HG03460 (cell line): ENCODE data around the gene RPS2.
A peak's percentile ranks its signal among the peaks of the same experiment; 100 is the strongest.
"Not testable (repeated sequence)": the region's sequence is repeated elsewhere in the genome, so short reads cannot be mapped to it uniquely, and the experiment has no call there.

Experiments
- ATAC-seq: cut with Tn5 transposase; IDR thresholded peaks from one replicate; pipeline ENCODE4 v1.9.1; 2021; ENCODE audit not compliant: unreplicated experiment

RPS2 gene

GRCh38 chr16:1965396-1966001 lies 873 bp upstream of the RPS2 start:
- ATAC-seq, result no peak

DNA sequence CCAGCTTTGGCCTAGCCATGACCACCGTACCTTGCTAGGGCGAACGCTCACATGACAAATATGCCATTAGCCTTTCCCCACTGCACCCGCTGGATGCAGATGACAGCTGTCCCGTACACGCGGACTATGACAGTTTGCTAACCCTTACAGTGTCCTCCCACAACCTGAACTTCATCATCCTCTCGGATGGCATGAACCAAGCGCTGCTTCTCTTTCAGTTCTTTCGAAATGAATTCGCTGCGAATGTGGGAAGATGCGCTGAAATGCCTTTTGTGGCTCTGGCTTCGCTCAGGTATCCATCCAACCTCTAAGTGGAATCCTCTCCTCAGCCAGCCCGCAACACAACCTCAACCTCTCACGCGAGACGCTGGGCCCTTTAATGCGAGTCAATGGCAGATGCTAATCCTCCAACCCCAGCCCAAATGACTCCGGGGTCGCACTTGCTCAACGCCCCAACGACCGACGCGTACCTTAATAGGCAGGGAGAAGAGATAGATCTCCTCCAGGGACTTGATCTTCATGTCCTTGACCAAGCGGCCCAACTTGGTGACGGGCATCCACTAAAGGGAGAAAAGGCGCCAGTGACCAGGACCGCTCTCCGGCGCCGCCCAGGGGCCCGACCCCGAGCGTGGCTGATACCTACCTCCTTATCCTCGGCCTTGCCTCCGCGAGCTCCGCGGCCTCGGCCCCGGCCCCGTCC lies 670 bp downstream of the RPS2 start:
- peak; percentile 3 for ATAC-seq

GRCh38 chr16:1962161-1963153 lies 2.2 kb downstream of the RPS2 start:
- not testable (repeated sequence) for ATAC-seq

DNA sequence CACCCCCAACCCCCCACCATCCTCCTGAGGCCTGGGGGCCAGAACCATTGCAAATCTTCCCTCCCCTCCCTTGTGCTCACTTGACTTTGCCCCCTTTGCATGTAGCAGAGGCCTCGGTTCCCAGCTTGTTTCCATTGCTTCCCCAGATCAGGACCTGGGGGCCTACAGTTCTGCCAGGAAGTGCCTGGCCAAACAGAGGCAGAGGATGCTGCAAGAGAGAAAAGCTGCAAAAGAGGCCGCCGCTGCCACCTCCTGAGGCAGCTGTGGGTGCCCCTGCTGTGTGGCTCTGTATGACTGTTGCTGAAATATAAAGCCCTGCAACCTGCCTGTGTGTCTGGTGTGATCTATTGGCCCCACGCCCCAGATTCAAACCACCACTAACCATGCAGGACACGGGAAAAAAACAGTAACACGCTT lies 3.0 kb downstream of the RPS2 start:
- no peak for ATAC-seq

DNA sequence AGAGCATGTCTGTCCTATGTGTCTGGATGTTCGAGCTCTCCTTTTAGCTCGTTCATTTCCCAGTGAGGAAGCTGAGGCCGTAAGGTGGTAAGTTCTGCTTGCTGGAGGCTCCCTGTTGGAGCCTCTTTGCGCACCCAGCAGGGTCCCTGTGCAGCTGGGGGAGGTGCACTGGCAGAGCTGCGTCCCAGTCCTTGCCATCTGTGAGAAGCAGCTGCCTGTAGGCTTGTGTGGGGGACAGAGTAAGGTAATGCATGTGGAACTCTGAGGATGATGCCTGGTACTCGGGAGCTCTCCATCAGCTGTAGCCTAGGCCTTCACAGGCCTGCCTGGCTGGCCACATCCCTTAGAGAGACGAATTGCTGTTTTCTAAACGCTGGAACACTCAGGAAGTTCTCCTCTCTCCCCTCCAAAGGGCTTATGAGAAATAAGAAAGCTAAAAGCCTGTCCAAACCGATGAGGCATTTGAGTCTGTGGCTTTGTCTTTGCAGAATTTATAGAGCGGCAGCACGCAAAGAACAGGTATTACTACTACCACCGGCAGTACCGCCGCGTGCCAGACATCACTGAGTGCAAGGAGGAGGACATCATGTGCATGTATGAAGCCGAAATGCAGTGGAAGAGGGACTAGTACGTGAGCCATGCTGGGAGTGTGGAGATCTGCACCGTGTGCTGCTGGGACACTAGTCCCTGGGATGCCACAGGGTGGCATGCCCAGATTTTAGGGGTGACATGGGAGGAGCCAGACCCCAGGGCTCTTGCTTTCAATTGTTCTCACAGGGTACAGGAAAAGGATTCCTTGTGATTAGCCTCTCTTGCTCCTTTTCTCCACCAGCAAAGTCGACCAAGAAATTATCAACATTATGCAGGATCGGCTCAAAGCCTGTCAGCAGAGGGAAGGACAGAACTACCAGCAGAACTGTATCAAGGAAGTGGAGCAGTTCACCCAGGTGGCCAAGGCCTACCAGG lies 3.7 kb downstream of the RPS2 start:
- no peak for ATAC-seq

- ATAC-seq, result peak; percentile 60
Observed at GRCh38 chr16:1959269-1960039, 5.2 kb downstream of the RPS2 start, which contains the start of gene NDUFB10. TSS of gene NDUFB10 (plus strand) at chr16:1959538. CDS start at chr16:1959625, 87 bp downstream.

DNA sequence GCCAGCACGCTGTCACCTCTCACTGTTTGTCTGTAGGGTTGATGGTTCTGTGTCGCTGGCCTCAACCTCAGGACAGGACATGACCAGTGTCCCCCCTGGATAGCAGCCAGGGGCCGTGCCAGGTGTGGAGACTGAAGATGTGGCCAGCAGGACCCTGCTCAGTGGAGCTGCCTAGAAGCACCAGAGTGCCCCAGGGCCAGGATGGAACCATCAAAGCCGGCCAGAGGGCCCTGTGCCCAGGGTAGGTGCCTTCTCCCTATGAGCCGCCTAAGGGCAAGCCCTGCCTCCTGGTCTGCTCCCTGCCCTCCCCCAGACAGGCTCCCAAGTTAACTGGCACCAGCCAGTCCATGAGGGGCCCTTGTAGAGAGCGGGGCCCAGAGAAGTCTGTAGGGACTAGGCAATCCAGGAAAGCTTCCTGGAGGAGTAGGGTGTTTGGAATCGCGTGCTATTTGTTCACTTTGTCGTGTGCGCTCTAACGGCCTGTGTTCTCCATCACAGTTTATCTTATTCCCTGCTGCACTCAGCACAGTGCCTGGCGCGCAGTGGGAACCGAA lies 5.8 kb downstream of the RPS2 start:
- no peak for ATAC-seq

DNA sequence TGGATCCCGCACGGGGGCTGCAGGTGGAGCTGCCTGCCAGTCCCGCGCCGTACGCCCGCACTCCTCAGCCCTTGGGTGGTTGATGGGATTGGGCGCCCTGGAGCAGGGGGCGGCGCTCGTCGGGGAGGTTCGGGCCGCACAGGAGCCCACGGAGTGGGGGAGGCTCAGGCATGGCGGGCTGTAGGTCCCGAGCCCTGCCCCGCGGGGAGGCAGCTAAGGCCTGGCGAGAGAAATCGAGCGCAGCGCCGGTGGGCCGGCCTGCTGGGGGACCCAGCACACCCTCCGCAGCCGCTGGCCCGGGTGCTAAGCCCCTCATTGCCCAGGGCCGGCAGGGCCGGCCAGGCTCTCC lies 6.5 kb downstream of the RPS2 start:
- not testable (repeated sequence) for ATAC-seq

GRCh38 chr16:1957434-1958142 lies 7.0 kb downstream of the RPS2 start:
- ATAC-seq, result not testable (repeated sequence)

DNA sequence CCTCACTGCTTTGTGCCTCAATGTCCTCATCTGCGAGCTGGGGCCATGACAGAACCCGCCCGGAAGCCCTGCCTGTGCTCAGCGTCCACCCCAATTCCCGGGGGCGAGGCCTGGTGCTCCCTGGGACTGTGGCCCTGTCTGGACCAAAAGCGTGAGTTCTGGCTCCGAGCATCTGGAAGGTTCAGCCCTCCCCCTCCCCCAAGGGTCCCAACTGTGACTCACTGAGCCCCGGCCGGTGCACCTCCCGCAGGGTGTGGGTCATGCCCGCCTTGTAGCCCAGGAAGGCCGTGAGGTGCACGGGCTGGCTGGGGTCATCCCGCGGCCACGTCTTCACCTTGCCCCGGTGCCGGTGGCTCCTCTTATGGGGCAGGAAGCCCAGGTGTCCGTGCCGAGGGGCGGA lies 10.9 kb downstream of the RPS2 start:
- ATAC-seq, result no peak

DNA sequence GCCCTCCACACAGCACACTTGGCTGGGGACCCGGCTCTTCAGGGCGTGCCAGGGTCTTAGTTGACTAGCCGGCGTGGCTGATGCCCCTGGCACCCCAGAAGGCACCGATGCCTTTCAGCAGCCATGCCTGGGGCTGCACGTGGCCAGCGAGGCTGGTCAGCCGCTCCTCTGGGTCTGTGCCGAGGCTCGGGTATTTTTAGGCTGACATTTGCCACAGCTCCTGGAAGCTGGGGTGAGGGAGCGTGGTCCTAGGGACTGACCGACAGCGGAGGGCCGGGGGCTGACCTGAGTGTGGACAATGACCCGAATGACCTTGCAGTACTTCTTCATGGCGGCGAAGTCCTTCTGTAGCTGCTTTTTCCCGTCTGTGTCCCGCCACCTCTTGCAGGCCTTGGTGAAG lies 14.1 kb downstream of the RPS2 start:
- ATAC-seq, result no peak

DNA sequence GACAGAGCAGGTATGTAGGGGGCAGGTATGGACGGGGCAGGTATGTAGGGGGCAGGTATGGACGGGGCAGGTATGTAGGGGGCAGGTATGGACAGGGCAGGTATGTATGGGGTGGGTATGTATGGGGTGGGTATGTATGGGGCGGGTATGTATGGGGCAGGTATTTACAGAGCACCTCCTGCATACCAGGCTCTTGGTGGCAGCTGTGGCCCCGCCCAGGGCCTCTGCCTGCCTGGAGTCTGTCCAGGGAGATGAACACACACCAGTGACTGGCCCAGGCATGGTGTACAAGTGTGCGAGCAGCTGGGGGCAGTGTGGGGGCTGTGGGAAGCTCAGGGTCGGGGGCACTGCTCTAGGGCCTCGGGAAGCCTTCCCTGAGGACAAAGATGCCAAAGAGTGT lies 14.6 kb downstream of the RPS2 start:
- no peak for ATAC-seq

DNA sequence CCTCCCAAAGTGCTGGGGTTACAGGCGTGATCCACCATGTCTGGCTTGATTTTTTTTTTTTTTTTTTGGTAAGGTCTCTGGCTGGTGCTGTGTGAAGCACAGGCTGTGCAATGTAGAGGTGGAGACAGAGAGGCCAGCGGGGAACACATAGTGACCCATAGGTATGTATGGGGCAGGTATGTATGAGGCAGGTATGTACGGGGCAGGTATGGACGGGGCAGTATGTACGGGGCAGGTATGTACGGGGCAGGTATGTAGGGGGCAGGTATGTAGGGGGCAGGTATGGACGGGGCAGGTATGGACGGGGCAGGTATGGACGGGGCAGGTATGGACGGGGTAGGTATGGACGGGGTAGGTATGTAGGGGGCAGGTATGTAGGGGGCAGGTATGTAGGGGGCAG lies 15.1 kb downstream of the RPS2 start:
- ATAC-seq, result no peak

DNA sequence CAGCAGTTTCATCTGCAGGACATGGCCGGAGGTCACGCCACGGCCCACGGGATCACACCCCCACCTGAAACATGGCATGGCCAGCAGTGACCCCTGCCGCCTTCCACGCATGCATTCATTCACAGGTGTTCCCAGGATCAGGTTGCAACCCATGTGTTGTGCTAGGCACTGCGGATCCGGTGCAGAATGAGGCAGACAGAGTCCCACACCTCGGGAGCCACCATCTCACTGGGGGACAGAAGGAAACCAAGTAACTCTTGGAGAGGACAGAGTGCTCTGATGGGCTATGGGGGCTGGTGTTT lies 17.3 kb downstream of the RPS2 start:
- no peak for ATAC-seq

DNA sequence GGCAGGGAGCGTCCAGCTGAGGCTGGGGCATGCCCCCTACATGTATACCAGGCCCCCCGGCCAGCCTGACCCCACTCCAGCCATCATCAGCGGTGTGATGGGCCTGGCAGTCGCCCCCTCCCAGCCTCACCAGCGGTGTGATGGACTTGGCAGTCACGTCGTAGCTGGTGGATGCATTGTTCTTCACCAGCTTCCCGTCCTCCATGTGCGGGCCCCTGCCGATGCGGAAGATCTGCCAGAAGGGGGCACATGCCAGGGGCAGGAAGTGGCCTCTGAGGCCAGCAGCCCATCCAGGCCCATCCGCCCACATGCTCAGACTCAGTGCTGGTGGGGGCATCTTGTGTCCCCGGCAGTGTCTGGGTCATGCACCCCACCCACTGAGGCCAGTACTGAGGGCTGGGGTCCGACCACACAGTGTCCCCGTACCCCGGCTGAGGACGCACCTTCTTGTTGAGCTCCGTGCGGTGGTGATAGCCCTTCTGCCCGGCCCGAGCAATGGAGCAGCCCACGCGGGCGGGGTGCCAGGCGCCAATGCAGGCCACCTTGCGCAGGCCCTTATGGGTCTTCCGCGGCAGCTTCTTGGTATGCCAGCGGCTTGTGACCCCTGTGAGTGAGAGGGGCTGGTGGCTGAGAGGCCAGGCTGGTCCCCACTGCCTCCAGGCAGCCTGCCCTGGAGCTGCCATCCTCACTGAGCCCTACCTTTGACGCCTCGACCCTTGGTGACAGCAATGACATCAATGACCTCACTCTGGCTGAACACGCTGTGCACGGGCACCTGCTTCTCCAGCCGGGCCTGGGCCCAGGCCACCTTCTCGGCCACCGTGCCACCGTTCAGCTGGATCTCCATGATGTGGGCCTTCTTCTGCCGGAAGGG lies 17.9 kb downstream of the RPS2 start:
- ATAC-seq, result no peak

GRCh38 chr16:1945559-1946391 lies 18.9 kb downstream of the RPS2 start:
- no peak for ATAC-seq

DNA sequence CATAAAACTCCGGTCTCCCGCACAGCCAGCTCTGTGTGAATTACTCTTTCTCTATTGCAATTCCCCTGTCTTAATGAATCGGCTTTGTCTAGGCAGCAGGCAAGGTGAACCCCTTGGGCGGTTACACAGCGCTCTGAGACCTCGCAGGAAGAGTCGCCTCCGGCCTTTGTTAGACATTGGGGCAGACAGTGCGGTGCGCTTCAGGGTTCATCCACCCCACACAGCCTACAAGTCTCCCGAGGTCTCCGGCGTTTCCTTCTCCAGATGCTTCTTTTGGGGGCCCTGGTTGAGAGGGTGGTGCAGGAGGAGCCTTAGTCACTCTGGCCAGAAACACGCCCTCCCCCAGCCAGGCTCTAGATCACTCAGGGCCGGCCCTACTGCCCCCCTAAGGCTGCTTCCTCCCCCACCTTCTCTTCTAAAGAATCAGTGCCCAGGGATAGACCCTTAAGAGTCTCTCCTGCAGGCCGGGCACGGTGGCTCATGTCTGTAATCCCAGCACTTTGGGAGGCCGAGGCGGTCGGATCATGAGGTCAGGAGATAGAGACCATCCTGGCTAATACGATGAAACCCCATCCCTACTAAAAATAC lies 19.9 kb downstream of the RPS2 start:
- ATAC-seq, result no peak
